Measurements from ENCODE around the gene ZFHX2. TPM values are rescaled to one million over a fixed set of nuclear protein-coding genes. Genes with fewer than 3 reads are reported as not detected.
A peak's percentile ranks its signal among the peaks of the same experiment; 100 is the strongest.

The ZFHX2 gene
- total RNA-seq, 1 donor from 2014 or later, result 0.90 TPM

- Histone ChIP-seq H3K4me1 (peaks cover 16% of the 10 kb centered on the region), H2AFZ (replicated peaks) (no peak overlapping the region), H3F3A (ENCODE audit: low read depth) (peaks cover 22% of the 10 kb centered on the region), H3K4me2 (no peak overlapping the region), H3K27me3 (peaks cover 39% of the 10 kb centered on the region), H3K4me3 (no peak overlapping the region), H3K27ac (no peak overlapping the region), H3K36me3 (no peaks in the 10 kb centered on the region), H3K9ac (no peak overlapping the region), H3K79me2 (ENCODE audit: low read depth) (no peaks in the 10 kb centered on the region), H4K20me1 (ENCODE audit: low read depth) (peaks cover 16% of the 10 kb centered on the region), H3K9me3 (ENCODE audit: low read depth) (no peaks in the 10 kb centered on the region)
- Mint-ChIP-seq H3K27me3 (ENCODE audit: insufficient read depth, low read depth) (peaks cover 12% of the 10 kb centered on the region), H3K4me1 (peaks cover 29% of the 10 kb centered on the region), H3K27ac (no peak overlapping the region), H3K36me3 (peaks cover 3% of the 10 kb centered on the region), H3K4me3 (no peak overlapping the region), H3K9me3 (no peaks in the 10 kb centered on the region)
- TF ChIP-seq EZH2phosphoT487 (IDR thresholded peaks at IDR 0.05) (no peak), EZH2 (IDR thresholded peaks at IDR 0.05) (no peak)
- TF ChIP-seq, protein P1, sequence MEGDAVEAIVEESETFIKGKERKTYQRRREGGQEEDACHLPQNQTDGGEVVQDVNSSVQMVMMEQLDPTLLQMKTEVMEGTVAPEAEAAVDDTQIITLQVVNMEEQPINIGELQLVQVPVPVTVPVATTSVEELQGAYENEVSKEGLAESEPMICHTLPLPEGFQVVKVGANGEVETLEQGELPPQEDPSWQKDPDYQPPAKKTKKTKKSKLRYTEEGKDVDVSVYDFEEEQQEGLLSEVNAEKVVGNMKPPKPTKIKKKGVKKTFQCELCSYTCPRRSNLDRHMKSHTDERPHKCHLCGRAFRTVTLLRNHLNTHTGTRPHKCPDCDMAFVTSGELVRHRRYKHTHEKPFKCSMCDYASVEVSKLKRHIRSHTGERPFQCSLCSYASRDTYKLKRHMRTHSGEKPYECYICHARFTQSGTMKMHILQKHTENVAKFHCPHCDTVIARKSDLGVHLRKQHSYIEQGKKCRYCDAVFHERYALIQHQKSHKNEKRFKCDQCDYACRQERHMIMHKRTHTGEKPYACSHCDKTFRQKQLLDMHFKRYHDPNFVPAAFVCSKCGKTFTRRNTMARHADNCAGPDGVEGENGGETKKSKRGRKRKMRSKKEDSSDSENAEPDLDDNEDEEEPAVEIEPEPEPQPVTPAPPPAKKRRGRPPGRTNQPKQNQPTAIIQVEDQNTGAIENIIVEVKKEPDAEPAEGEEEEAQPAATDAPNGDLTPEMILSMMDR (IDR thresholded peaks at IDR 0.05), result no peak
- DNase-seq (ENCODE audit: low spot score), result no peak
These were observed 28.2 kb upstream of the ZFHX2 start for GRCh38 chr14:23579739-23580138.

DNA sequence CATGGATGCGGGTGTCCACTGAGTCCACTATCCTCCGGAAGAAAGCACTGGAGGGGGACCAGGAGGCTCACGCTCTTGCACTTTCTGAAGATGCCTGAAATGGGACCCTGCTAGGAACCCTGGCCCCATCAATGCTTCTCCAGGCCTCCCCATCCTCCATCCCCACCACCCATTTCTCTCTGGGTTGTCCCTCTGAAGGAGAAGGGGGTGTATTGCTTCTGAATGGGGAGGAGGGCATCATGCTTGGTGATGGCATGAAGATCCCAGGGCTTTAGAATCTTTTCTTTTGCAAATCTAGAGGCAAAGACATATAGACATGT, 27.7 kb upstream of the ZFHX2 start:
- no peak for DNase-seq (ENCODE audit: low spot score)
- H3K27ac ChIP-seq, result no peak overlapping the region
- H3K9ac ChIP-seq, result no peak overlapping the region

GRCh38 chr14:23578560-23579310, 27.2 kb upstream of the ZFHX2 start, which contains the start of gene JPH4:
Gene JPH4, minus strand, starts transcription at chr14:23578790. Its CDS starts 1,337 bp downstream, at chr14:23577453.
- Mint-ChIP-seq H3K27me3 (ENCODE audit: insufficient read depth, low read depth) (peaks cover 12% of the 10 kb centered on the region), H3K4me1 (peaks cover 31% of the 10 kb centered on the region), H3K27ac (peak within 1 kb of the TSS; percentile 91), H3K4me3 (peak within 1 kb of the TSS; percentile 87), H3K36me3 (peaks cover 3% of the 10 kb centered on the region), H3K9me3 (no peaks in the 10 kb centered on the region)
- H3K79me2 ChIP-seq (ENCODE audit: low read depth), result no peaks in the 10 kb centered on the region
- H3K27ac ChIP-seq, result no peak within 1 kb of the TSS
- peak; percentile 79 for DNase-seq (ENCODE audit: low spot score)
- no peaks in the 10 kb centered on the region for H3K36me3 ChIP-seq
- peak within 1 kb of the TSS; percentile 57 for H3K4me3 ChIP-seq
- no peak for TF ChIP-seq EZH2 (IDR thresholded peaks at IDR 0.05)
- peaks cover 16% of the 10 kb centered on the region for H3K4me1 ChIP-seq
- H4K20me1 ChIP-seq (ENCODE audit: low read depth), result peaks cover 16% of the 10 kb centered on the region
- H3K27me3 ChIP-seq, result peaks cover 45% of the 10 kb centered on the region
- H3K9ac ChIP-seq, result no peak within 1 kb of the TSS
- H3F3A ChIP-seq (ENCODE audit: low read depth), result peaks cover 22% of the 10 kb centered on the region
- no peaks in the 10 kb centered on the region for H3K9me3 ChIP-seq (ENCODE audit: low read depth)
- peak within 1 kb of the TSS; percentile 78 for H2AFZ ChIP-seq (replicated peaks)
- peak within 1 kb of the TSS; percentile 90 for H3K4me2 ChIP-seq

More for the DNA sequence above, 27.7 kb upstream of the ZFHX2 start:
- Histone ChIP-seq H3K36me3 (no peaks in the 10 kb centered on the region), H3K4me2 (peak overlapping the region; percentile 90), H3K9me3 (ENCODE audit: low read depth) (no peaks in the 10 kb centered on the region), H3F3A (ENCODE audit: low read depth) (peaks cover 22% of the 10 kb centered on the region), H4K20me1 (ENCODE audit: low read depth) (peaks cover 16% of the 10 kb centered on the region), H3K4me1 (peaks cover 16% of the 10 kb centered on the region), H3K4me3 (peak overlapping the region; percentile 57), H3K79me2 (ENCODE audit: low read depth) (no peaks in the 10 kb centered on the region), H2AFZ (replicated peaks) (peak overlapping the region; percentile 78), H3K27me3 (peaks cover 44% of the 10 kb centered on the region)
- Mint-ChIP-seq H3K9me3 (no peaks in the 10 kb centered on the region), H3K4me1 (peaks cover 29% of the 10 kb centered on the region), H3K27me3 (ENCODE audit: insufficient read depth, low read depth) (peaks cover 12% of the 10 kb centered on the region), H3K4me3 (peak overlapping the region; percentile 87), H3K36me3 (peaks cover 3% of the 10 kb centered on the region), H3K27ac (no peak overlapping the region)
- TF ChIP-seq, protein P1 (IDR thresholded peaks at IDR 0.05), result no peak
- TF ChIP-seq EZH2 (IDR thresholded peaks at IDR 0.05), result no peak
- TF ChIP-seq EZH2phosphoT487 (IDR thresholded peaks at IDR 0.05), result no peak

Data from neural progenitor cell (in vitro differentiated cells).